Measurements from ENCODE around the gene DPYSL4.

DPYSL4 gene

GRCh38 chr10:132145002-132145401, 41.7 kb upstream of the DPYSL4 start:
- in situ Hi-C loops (cut with HindIII; ENCODE audit: low pct_unique_long_range_greater_than_20kb, low sequenced_read_pairs), result no loop called here
- no peak for TF ChIP-seq JUND (IDR thresholded peaks at IDR 0.05; ENCODE audit: low read depth)
- DNase-seq (ENCODE audit: low read depth in 1 of 2, low spot score in 1 of 2), result no peak

- no peak for DNase-seq (ENCODE audit: low read depth in 1 of 2, low spot score in 1 of 2)
- TF ChIP-seq JUND (IDR thresholded peaks at IDR 0.05; ENCODE audit: low read depth), result no peak
- in situ Hi-C loops (cut with HindIII; ENCODE audit: low pct_unique_long_range_greater_than_20kb, low sequenced_read_pairs), result no loop called here
Measured at GRCh38 chr10:132145521-132146185, 41.1 kb upstream of the DPYSL4 start.

GRCh38 chr10:132146271-132146671, 40.5 kb upstream of the DPYSL4 start:
- DNase-seq (ENCODE audit: low read depth in 1 of 2, low spot score in 1 of 2), result no peak
- TF ChIP-seq JUND (IDR thresholded peaks at IDR 0.05; ENCODE audit: low read depth), result no peak
- in situ Hi-C loops (cut with HindIII; ENCODE audit: low pct_unique_long_range_greater_than_20kb, low sequenced_read_pairs), result no loop called here

GRCh38 chr10:132146941-132147915, 39.5 kb upstream of the DPYSL4 start:
- DNase-seq (ENCODE audit: low read depth in 1 of 2, low spot score in 1 of 2), result no peak
- in situ Hi-C loops (cut with HindIII; ENCODE audit: low pct_unique_long_range_greater_than_20kb, low sequenced_read_pairs), result no loop called here
- no peak for TF ChIP-seq JUND (IDR thresholded peaks at IDR 0.05; ENCODE audit: low read depth)

- DNase-seq (ENCODE audit: low read depth in 1 of 2, low spot score in 1 of 2), result no peak
- TF ChIP-seq JUND (IDR thresholded peaks at IDR 0.05; ENCODE audit: low read depth), result no peak
- in situ Hi-C loops (cut with HindIII; ENCODE audit: low pct_unique_long_range_greater_than_20kb, low sequenced_read_pairs), result no loop called here
Measured at GRCh38 chr10:132148261-132149251, 38.2 kb upstream of the DPYSL4 start.

GRCh38 chr10:132149271-132149670, 37.5 kb upstream of the DPYSL4 start:
- no peak for TF ChIP-seq JUND (IDR thresholded peaks at IDR 0.05; ENCODE audit: low read depth)
- no peak for DNase-seq (ENCODE audit: low read depth in 1 of 2, low spot score in 1 of 2)
- in situ Hi-C loops (cut with HindIII; ENCODE audit: low pct_unique_long_range_greater_than_20kb, low sequenced_read_pairs), result no loop called here

- no peak for DNase-seq (ENCODE audit: low read depth in 1 of 2, low spot score in 1 of 2)
- TF ChIP-seq JUND (IDR thresholded peaks at IDR 0.05; ENCODE audit: low read depth), result no peak
- in situ Hi-C loops (cut with HindIII; ENCODE audit: low pct_unique_long_range_greater_than_20kb, low sequenced_read_pairs), result no loop called here
Measured at GRCh38 chr10:132149917-132150316, 36.8 kb upstream of the DPYSL4 start.

- TF ChIP-seq JUND (IDR thresholded peaks at IDR 0.05; ENCODE audit: low read depth), result no peak
- in situ Hi-C loops (cut with HindIII; ENCODE audit: low pct_unique_long_range_greater_than_20kb, low sequenced_read_pairs), result no loop called here
Measured at GRCh38 chr10:132150777-132151176, 36.0 kb upstream of the DPYSL4 start.

GRCh38 chr10:132151286-132151950, 35.3 kb upstream of the DPYSL4 start:
- no peak for DNase-seq (ENCODE audit: low read depth in 1 of 2, low spot score in 1 of 2)
- in situ Hi-C loops (cut with HindIII; ENCODE audit: low pct_unique_long_range_greater_than_20kb, low sequenced_read_pairs), result no loop called here
- TF ChIP-seq JUND (IDR thresholded peaks at IDR 0.05; ENCODE audit: low read depth), result no peak

More at GRCh38 chr10:132150777-132151176, 36.0 kb upstream of the DPYSL4 start:
- no peak for DNase-seq (ENCODE audit: low read depth in 1 of 2, low spot score in 1 of 2)

- TF ChIP-seq JUND (IDR thresholded peaks at IDR 0.05; ENCODE audit: low read depth), result no peak
- in situ Hi-C loops (cut with HindIII; ENCODE audit: low pct_unique_long_range_greater_than_20kb, low sequenced_read_pairs), result no loop called here
- no peak for DNase-seq (ENCODE audit: low read depth in 1 of 2, low spot score in 1 of 2)
Measured at GRCh38 chr10:132151951-132152505, 34.7 kb upstream of the DPYSL4 start.

GRCh38 chr10:132152896-132153580, 33.7 kb upstream of the DPYSL4 start:
- DNase-seq (ENCODE audit: low read depth in 1 of 2, low spot score in 1 of 2), result no peak
- TF ChIP-seq JUND (IDR thresholded peaks at IDR 0.05; ENCODE audit: low read depth), result no peak
- in situ Hi-C loops (cut with HindIII; ENCODE audit: low pct_unique_long_range_greater_than_20kb, low sequenced_read_pairs), result no loop called here
